Measurements from ENCODE around the gene TDO2. TPM values are rescaled to one million over a fixed set of nuclear protein-coding genes. Genes with fewer than 3 reads are reported as not detected.

Gene TDO2
- total RNA-seq, 1 experiment from 2014 or later = not detected

DNA sequence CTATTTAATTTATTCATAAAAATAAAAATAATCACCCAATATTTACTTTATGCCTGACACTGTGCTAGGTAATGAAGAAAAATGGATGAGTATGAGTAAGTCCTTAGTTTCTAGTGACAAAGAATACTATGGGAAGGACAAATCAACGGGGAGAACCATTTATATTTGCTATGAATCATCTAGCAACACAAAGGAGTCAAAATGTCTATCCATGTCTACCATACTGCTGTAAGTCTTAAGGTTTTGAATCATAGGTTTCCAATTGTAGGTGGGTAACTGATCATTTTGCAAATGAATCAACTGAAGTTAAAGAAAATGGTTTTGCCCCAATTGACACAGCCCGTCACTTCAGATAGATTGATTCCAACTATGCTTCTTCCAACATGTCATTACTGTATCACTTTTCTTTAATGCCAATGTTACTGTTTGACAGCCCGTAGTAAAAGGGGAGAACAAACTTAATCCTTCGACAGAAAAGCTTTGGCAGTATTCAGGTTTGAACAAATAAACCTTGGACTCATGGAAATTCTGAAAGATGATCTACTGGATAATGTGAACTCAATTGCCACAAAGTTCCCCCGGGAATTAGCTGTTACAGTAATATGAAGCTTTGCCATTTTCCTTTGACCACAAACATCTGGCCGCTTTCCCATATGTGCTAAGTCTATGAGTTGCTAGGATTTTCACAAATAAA lies 3.2 kb downstream of the TDO2 start:
- intact Hi-C loops (cut with micrococcal nuclease) = no loop called here
- BruUV-seq (replicated peaks) = no TSS peak
- Mint-ChIP-seq H3K9me3 (ENCODE audit: unreplicated experiment) (no peaks in the 10 kb centered on the region), H3K4me3 (ENCODE audit: unreplicated experiment) (no peak overlapping the region), H3K36me3 (ENCODE audit: insufficient read depth, unreplicated experiment) (no peaks in the 10 kb centered on the region), H3K4me1 (ENCODE audit: insufficient read depth, unreplicated experiment) (peaks cover 9% of the 10 kb centered on the region), H3K27ac (ENCODE audit: low read depth, unreplicated experiment) (no peak overlapping the region), H3K27me3 (ENCODE audit: insufficient read depth, unreplicated experiment) (no peaks in the 10 kb centered on the region)
- peak; percentile 94 for DNase-seq (ENCODE audit: unreplicated experiment)
- POLR2A ChIA-PET = interaction anchor here (0.6 kb wide), 2 partner anchors 17 to 62 kb away, joined by 3 to 4 read pairs; no protein-coding TSS in a partner anchor
- CTCF ChIA-PET = no interaction called here
- TF ChIP-seq, protein P1, sequence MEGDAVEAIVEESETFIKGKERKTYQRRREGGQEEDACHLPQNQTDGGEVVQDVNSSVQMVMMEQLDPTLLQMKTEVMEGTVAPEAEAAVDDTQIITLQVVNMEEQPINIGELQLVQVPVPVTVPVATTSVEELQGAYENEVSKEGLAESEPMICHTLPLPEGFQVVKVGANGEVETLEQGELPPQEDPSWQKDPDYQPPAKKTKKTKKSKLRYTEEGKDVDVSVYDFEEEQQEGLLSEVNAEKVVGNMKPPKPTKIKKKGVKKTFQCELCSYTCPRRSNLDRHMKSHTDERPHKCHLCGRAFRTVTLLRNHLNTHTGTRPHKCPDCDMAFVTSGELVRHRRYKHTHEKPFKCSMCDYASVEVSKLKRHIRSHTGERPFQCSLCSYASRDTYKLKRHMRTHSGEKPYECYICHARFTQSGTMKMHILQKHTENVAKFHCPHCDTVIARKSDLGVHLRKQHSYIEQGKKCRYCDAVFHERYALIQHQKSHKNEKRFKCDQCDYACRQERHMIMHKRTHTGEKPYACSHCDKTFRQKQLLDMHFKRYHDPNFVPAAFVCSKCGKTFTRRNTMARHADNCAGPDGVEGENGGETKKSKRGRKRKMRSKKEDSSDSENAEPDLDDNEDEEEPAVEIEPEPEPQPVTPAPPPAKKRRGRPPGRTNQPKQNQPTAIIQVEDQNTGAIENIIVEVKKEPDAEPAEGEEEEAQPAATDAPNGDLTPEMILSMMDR (IDR thresholded peaks at IDR 0.05; ENCODE audit: unreplicated experiment) = no peak

DNA sequence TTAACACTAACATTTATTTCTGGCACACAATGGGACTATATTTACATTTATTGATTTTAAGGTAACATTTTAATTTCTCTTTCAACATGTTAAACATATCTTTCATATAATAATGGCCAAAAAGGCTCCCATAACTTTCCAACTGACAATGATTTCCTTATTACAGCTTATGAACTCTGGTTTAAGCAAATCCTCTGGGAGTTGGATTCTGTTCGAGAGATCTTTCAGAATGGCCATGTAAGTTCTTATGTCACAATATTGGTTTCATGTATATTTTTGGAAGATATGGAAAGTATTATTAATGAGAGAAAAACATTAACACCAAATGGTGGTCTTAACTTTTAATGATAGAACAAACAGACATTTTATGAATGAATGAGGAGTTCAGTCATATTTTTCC lies 4.1 kb downstream of the TDO2 start:
- H3K27me3 Mint-ChIP-seq (ENCODE audit: insufficient read depth, unreplicated experiment) = no peaks in the 10 kb centered on the region
- DNase-seq (ENCODE audit: unreplicated experiment) = no peak
- H3K27ac Mint-ChIP-seq (ENCODE audit: low read depth, unreplicated experiment) = no peak overlapping the region
- no TSS peak for BruUV-seq (replicated peaks)
- TF ChIP-seq, protein P1 (IDR thresholded peaks at IDR 0.05; ENCODE audit: unreplicated experiment) = no peak
- H3K36me3 Mint-ChIP-seq (ENCODE audit: insufficient read depth, unreplicated experiment) = no peaks in the 10 kb centered on the region
- intact Hi-C loops (cut with micrococcal nuclease) = no loop called here
- H3K9me3 Mint-ChIP-seq (ENCODE audit: unreplicated experiment) = no peaks in the 10 kb centered on the region
- no peak overlapping the region for H3K4me3 Mint-ChIP-seq (ENCODE audit: unreplicated experiment)
- H3K4me1 Mint-ChIP-seq (ENCODE audit: insufficient read depth, unreplicated experiment) = peaks cover 9% of the 10 kb centered on the region
- ChIA-PET CTCF (no interaction called here), POLR2A (interaction anchor here (0.6 kb wide), 1 partner anchor 63 kb away, joined by 4 read pairs; no protein-coding TSS in a partner anchor)

DNA sequence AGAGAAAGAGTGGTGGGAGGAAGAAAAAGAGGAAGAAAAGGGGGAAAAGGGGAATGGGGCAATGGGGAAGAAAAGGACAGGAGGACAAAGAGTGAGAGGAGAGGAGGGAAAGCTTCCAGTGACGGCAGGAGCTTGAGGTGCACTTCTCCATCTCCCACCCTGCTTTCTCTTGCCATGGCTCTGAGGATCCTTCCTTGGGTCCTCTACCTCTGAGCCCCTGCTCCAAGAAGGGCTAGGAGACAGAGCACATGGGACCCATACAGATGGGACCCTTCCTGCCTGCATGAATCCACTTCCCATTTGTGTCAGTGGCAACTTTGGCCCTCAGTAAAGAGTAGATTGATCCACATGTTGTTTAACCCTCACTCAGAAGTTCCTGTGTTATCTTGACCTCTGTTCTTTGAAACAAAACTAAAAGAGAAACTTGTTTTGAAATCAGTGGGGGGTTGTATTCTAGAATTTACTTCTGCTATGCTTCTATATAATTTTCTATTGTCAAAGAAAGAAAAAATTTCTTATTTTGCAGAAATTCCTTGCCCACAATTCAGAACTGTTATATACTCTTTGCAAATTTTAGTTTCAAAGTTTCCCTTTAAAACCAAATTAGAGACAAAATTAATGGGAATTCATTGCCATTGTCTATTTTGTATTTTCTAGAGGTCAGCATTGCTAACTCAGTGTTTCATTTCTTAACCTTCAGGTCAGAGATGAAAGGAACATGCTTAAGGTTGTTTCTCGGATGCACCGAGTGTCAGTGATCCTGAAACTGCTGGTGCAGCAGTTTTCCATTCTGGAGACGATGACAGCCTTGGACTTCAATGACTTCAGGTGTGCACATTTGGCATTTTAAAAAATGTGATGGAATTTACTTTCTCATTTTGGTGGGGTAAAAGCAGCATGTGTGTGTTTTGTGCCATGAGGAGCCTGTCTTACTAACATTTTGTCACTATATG lies 5.0 kb downstream of the TDO2 start:
- TF ChIP-seq, protein P1 (IDR thresholded peaks at IDR 0.05; ENCODE audit: unreplicated experiment) = no peak
- H3K36me3 Mint-ChIP-seq (ENCODE audit: insufficient read depth, unreplicated experiment) = no peaks in the 10 kb centered on the region
- CTCF ChIA-PET = no interaction called here
- H3K27ac Mint-ChIP-seq (ENCODE audit: low read depth, unreplicated experiment) = no peak overlapping the region
- DNase-seq (ENCODE audit: unreplicated experiment) = no peak
- intact Hi-C loops (cut with micrococcal nuclease) = no loop called here
- POLR2A ChIA-PET = no interaction called here
- no peak overlapping the region for H3K4me3 Mint-ChIP-seq (ENCODE audit: unreplicated experiment)
- BruUV-seq (replicated peaks) = no TSS peak
- no peaks in the 10 kb centered on the region for H3K27me3 Mint-ChIP-seq (ENCODE audit: insufficient read depth, unreplicated experiment)
- H3K9me3 Mint-ChIP-seq (ENCODE audit: unreplicated experiment) = no peaks in the 10 kb centered on the region
- peaks cover 9% of the 10 kb centered on the region for H3K4me1 Mint-ChIP-seq (ENCODE audit: insufficient read depth, unreplicated experiment)

DNA sequence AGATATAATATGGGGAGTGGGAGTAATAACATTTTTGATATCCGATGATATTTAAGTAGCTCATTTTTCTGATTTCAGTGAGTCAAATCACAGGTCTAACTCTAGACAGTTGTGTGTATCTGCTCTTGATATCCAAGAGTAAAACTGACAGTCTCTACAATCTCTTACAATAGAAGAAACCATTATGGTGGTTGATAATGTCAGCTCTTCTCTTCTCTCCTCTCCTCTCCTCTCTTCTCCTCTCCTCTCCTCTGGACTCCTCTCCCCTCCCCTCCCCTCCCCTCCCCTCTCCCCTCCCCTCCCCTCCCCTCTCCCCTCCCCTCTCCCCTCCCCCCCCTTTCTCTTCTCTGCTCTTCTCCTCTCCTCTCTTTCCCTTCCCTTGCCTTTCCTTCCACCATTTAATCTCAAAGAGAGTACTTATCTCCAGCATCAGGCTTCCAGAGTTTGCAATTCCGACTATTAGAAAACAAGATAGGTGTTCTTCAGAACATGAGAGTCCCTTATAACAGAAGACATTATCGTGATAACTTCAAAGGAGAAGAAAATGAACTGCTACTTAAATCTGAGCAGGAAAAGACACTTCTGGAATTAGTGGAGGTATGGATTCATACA lies 6.2 kb downstream of the TDO2 start:
- H3K36me3 Mint-ChIP-seq (ENCODE audit: insufficient read depth, unreplicated experiment) = no peaks in the 10 kb centered on the region
- H3K9me3 Mint-ChIP-seq (ENCODE audit: unreplicated experiment) = no peaks in the 10 kb centered on the region
- ChIA-PET POLR2A (no interaction called here), CTCF (interaction anchor here (0.5 to 1.1 kb wide), 3 partner anchors 43 to 580 kb away, joined by 3 read pairs; no protein-coding TSS in a partner anchor)
- H3K4me1 Mint-ChIP-seq (ENCODE audit: insufficient read depth, unreplicated experiment) = peaks cover 9% of the 10 kb centered on the region
- TF ChIP-seq, protein P1 (IDR thresholded peaks at IDR 0.05; ENCODE audit: unreplicated experiment) = no peak
- intact Hi-C loops (cut with micrococcal nuclease) = no loop called here
- no peak for DNase-seq (ENCODE audit: unreplicated experiment)
- no peak overlapping the region for H3K27ac Mint-ChIP-seq (ENCODE audit: low read depth, unreplicated experiment)
- H3K4me3 Mint-ChIP-seq (ENCODE audit: unreplicated experiment) = no peak overlapping the region
- no TSS peak for BruUV-seq (replicated peaks)
- H3K27me3 Mint-ChIP-seq (ENCODE audit: insufficient read depth, unreplicated experiment) = no peaks in the 10 kb centered on the region

Data from MCF 10A (cell line).